DND-41 (cell line): Measurements from ENCODE around the gene LY86.

ENCODE experiments used
- ATAC-seq: fragments of 200-7000 bp; cut with Tn5 transposase; 3 replicates; pipeline ENCODE4 v1.9.1; 2021; ENCODE audit warnings: low read depth; ENCODE audit not compliant: insufficient read depth
- DNase-seq: peaks from one replicate; pipeline ENCODE4 v3.0.0-alpha.2; 2020
- H2AFZ ChIP-seq: 2 replicates; pipeline ENCODE4 v1.6.0; 2012; ENCODE audit warnings: low read depth, low read length
- H3K27ac ChIP-seq: 2 replicates; pipeline ENCODE4 v1.5.1; 2012; ENCODE audit warnings: low read length, inconsistent platforms
- H3K27me3 ChIP-seq: fragments of 200-600 bp; sonication (generic); 2 replicates; pipeline ENCODE4 v1.6.0; 2012; ENCODE audit warnings: low read length, mild to moderate bottlenecking, inconsistent platforms; ENCODE audit not compliant: insufficient read depth, poor library complexity
- H3K36me3 ChIP-seq: 2 replicates; pipeline ENCODE4 v1.5.1; 2012; ENCODE audit warnings: low read length, inconsistent platforms; ENCODE audit not compliant: insufficient read depth
- H3K4me1 ChIP-seq: 2 replicates; pipeline ENCODE4 v1.5.1; 2012; ENCODE audit warnings: mild to moderate bottlenecking, low read length; ENCODE audit not compliant: insufficient read depth
- H3K4me2 ChIP-seq: 2 replicates; pipeline ENCODE4 v1.6.0; 2012; ENCODE audit warnings: mild to moderate bottlenecking, moderate library complexity, low read length, inconsistent platforms; ENCODE audit not compliant: insufficient read depth
- H3K4me3 ChIP-seq, 2 experiments: fragments of 200-600 bp in 1 of 2; shearing (Covaris generic) in 1 of 2; 2 replicates each; pipeline ENCODE4 v1.5.1; 2012 to 2016; ENCODE audit warnings: inconsistent platforms in 2 of 2, low read length in 2 of 2, mild to moderate bottlenecking in 2 of 2, low read depth in 1 of 2, moderate library complexity in 1 of 2
- H3K79me2 ChIP-seq: 2 replicates; pipeline ENCODE4 v1.6.0; 2012; ENCODE audit warnings: low read length, inconsistent platforms; ENCODE audit not compliant: insufficient read depth
- H3K9ac ChIP-seq: 2 replicates; pipeline ENCODE4 v1.6.0; 2012; ENCODE audit warnings: low read depth, mild to moderate bottlenecking, inconsistent platforms, low read length, moderate library complexity
- H3K9me3 ChIP-seq: 2 replicates; pipeline ENCODE4 v1.5.1; 2012; ENCODE audit warnings: low read length, moderate library complexity, mild to moderate bottlenecking, inconsistent platforms; ENCODE audit not compliant: insufficient read depth, severe bottlenecking
- H4K20me1 ChIP-seq: 2 replicates; pipeline ENCODE4 v1.6.0; 2012; ENCODE audit warnings: low read length; ENCODE audit not compliant: insufficient read depth
- CTCF ChIP-seq: IDR thresholded peaks from 2 replicates; pipeline ENCODE4 v1.5.1; 2012; ENCODE audit warnings: borderline replicate concordance, low read length, moderate library complexity, mild to moderate bottlenecking; ENCODE audit not compliant: poor library complexity, severe bottlenecking; ENCODE audit errors: extremely low read depth
- EZH2 ChIP-seq: IDR thresholded peaks from 3 replicates; pipeline ENCODE4 v1.6.1; 2012; ENCODE audit warnings: borderline replicate concordance, low read depth, mild to moderate bottlenecking, moderate library complexity, low read length, inconsistent platforms; ENCODE audit not compliant: severe bottlenecking

The LY86 gene

GRCh38 chr6:6593867-6594468 is 5.4 kb downstream of the LY86 start:
- Histone ChIP-seq H4K20me1 (no peaks in the 10 kb centered on the region), H3K4me3 (no peak overlapping the region), H3K36me3 (no peaks in the 10 kb centered on the region), H3K27ac (no peak overlapping the region), H3K79me2 (no peaks in the 10 kb centered on the region), H3K4me2 (no peak overlapping the region), H2AFZ (no peak overlapping the region), H3K9me3 (no peaks in the 10 kb centered on the region), H3K9ac (no peak overlapping the region), H3K4me1 (peaks cover 6% of the 10 kb centered on the region; the same call in 1 of the 2 replicates), H3K27me3 (peaks cover 6% of the 10 kb centered on the region)
- TF ChIP-seq CTCF, result no peak
- no peak for TF ChIP-seq EZH2
- ATAC-seq, result no peak
- no peak for DNase-seq

- H3K4me2 ChIP-seq, result no peak overlapping the region
- H3K9ac ChIP-seq, result no peak overlapping the region
- H3K36me3 ChIP-seq, result no peaks in the 10 kb centered on the region
- H3K27me3 ChIP-seq, result peaks cover 6% of the 10 kb centered on the region
- H3K27ac ChIP-seq, result no peak overlapping the region
- ATAC-seq (no peak), DNase-seq (no peak)
- H4K20me1 ChIP-seq, result no peaks in the 10 kb centered on the region
- no peaks in the 10 kb centered on the region for H3K79me2 ChIP-seq
- H2AFZ ChIP-seq, result no peak overlapping the region
- H3K4me1 ChIP-seq, result no peaks in the 10 kb centered on the region
- no peak for TF ChIP-seq EZH2
- TF ChIP-seq CTCF, result no peak
- no peaks in the 10 kb centered on the region for H3K9me3 ChIP-seq
- H3K4me3 ChIP-seq, result no peak overlapping the region
These were observed 6.5 kb downstream of the LY86 start for GRCh38 chr6:6595025-6595424.

GRCh38 chr6:6595952-6596351 is 7.4 kb downstream of the LY86 start:
- no peaks in the 10 kb centered on the region for H3K36me3 ChIP-seq
- no peak for ATAC-seq
- no peak overlapping the region for H2AFZ ChIP-seq
- H3K9ac ChIP-seq, result no peak overlapping the region
- H3K4me2 ChIP-seq, result no peak overlapping the region
- no peaks in the 10 kb centered on the region for H3K79me2 ChIP-seq
- no peak overlapping the region for H3K4me3 ChIP-seq
- no peaks in the 10 kb centered on the region for H3K4me1 ChIP-seq
- no peak for TF ChIP-seq EZH2
- no peak for TF ChIP-seq CTCF
- H3K27me3 ChIP-seq, result peaks cover 6% of the 10 kb centered on the region
- DNase-seq, result no peak
- no peak overlapping the region for H3K27ac ChIP-seq
- no peaks in the 10 kb centered on the region for H4K20me1 ChIP-seq
- H3K9me3 ChIP-seq, result no peaks in the 10 kb centered on the region
